Suprapubic skin (tissue), 4 donors: Measurements from ENCODE around the gene KRTAP10-9.

Source experiments
- CTCF ChIP-seq, 2 donors: fragments of 200-600 bp in 1 of 2; fragments of 450-650 bp in 1 of 2; sonication (generic) in 1 of 2; IDR thresholded peaks; one replicate each; pipeline ENCODE4 v1.5.1; 2016 to 2019; ENCODE audit warnings: antibody characterized with exemption in 2 of 2, mild to moderate bottlenecking in 1 of 2, moderate library complexity in 1 of 2
- EP300 ChIP-seq: sonication (generic); formaldehyde crosslinking; IDR thresholded peaks from one replicate; pipeline ENCODE4 v1.6.1; 2017; ENCODE audit warnings: antibody characterized with exemption
- POLR2A ChIP-seq, 2 donors: fragments of 450-650 bp; IDR thresholded peaks; one replicate each; pipeline ENCODE4 v1.6.1; 2017; ENCODE audit warnings: antibody characterized with exemption in 2 of 2, mild to moderate bottlenecking in 2 of 2, moderate library complexity in 2 of 2
- POLR2AphosphoS5 ChIP-seq, 3 donors: sonication (generic); formaldehyde crosslinking; IDR thresholded peaks; one replicate each; pipeline ENCODE4 v1.6.1; 2017; ENCODE audit warnings: antibody characterized with exemption in 3 of 3

- TF ChIP-seq CTCF (IDR thresholded peaks at IDR 0.05), result no peak
- TF ChIP-seq EP300, result no peak
- no peak for TF ChIP-seq POLR2AphosphoS5 (IDR thresholded peaks at IDR 0.05)
- TF ChIP-seq POLR2A (IDR thresholded peaks at IDR 0.05), result no peak
These were observed 32.4 kb upstream of the KRTAP10-9 start for GRCh38 chr21:44594406-44594916.
